HepG2 (cell line): ENCODE measurements around the gene BICRA. TPM values are rescaled to one million over a fixed set of nuclear protein-coding genes. Genes with fewer than 3 reads are reported as not detected.

ENCODE experiments used
- ARID5B ChIP-seq: IDR thresholded peaks from 2 replicates; pipeline ENCODE4 v1.4.0; 2020; ENCODE audit warnings: mild to moderate bottlenecking, missing genetic modification reagents
- CHD2 ChIP-seq: IDR thresholded peaks from 2 replicates; pipeline ENCODE4 v1.6.1; 2011; ENCODE audit warnings: low read depth, low read length, improper control_type of control experiment
- GATAD2A ChIP-seq: IDR thresholded peaks from 2 replicates; pipeline ENCODE4 v1.6.1; 2016
- HNF4A ChIP-seq: sonication (generic); formaldehyde crosslinking; IDR thresholded peaks from 2 replicates; pipeline ENCODE4 v1.4.0; 2020; ENCODE audit warnings: missing genetic modification reagents
- MED8 ChIP-seq: sonication (generic); formaldehyde crosslinking; IDR thresholded peaks from 2 replicates; pipeline ENCODE4 v1.8.1; 2023; ENCODE audit warnings: mild to moderate bottlenecking, missing genetic modification reagents; ENCODE audit not compliant: insufficient replicate concordance
- NCOA5 ChIP-seq: sonication (generic); formaldehyde crosslinking; IDR thresholded peaks from 2 replicates; pipeline ENCODE4 v1.4.0; 2020; ENCODE audit warnings: missing genetic modification reagents
- NONO ChIP-seq, 2 experiments: fragments of 450-650 bp in 1 of 2; sonication (generic) in 1 of 2; formaldehyde crosslinking in 1 of 2; IDR thresholded peaks in 1 of 2; conservative IDR thresholded peaks in 1 of 2; 2 replicates each; pipeline versions ENCODE4 v1.6.1 to v1.8.0; 2017 to 2022; ENCODE audit warnings: mild to moderate bottlenecking in 1 of 2, missing genetic modification reagents in 1 of 2, moderate library complexity in 1 of 2
- STAT6 ChIP-seq: sonication (generic); formaldehyde crosslinking; IDR thresholded peaks from 2 replicates; pipeline ENCODE4 v1.4.0; 2020; ENCODE audit warnings: missing genetic modification reagents, mild to moderate bottlenecking, borderline replicate concordance
- TBX3 ChIP-seq: fragments of 450-650 bp; IDR thresholded peaks from 2 replicates; pipeline ENCODE4 v1.6.1; 2017; ENCODE audit warnings: antibody characterized with exemption, mild to moderate bottlenecking, inconsistent platforms, borderline replicate concordance
- ZBTB38 ChIP-seq: sonication (generic); formaldehyde crosslinking; IDR thresholded peaks from 2 replicates; pipeline ENCODE4 v1.5.1; 2020; ENCODE audit warnings: mild to moderate bottlenecking, missing genetic modification reagents
- ZFP90 ChIP-seq: sonication (generic); formaldehyde crosslinking; IDR thresholded peaks from 2 replicates; pipeline ENCODE4 v1.8.0; 2022; ENCODE audit warnings: missing genetic modification reagents, mild to moderate bottlenecking, inconsistent platforms, borderline replicate concordance
- ZNF234 ChIP-seq: sonication (generic); formaldehyde crosslinking; conservative IDR thresholded peaks from 2 replicates; pipeline ENCODE4 v1.5.1; 2020; ENCODE audit warnings: mild to moderate bottlenecking, missing genetic modification reagents
- ZNF362 ChIP-seq: sonication (generic); formaldehyde crosslinking; IDR thresholded peaks from 2 replicates; pipeline ENCODE4 v1.4.0; 2020; ENCODE audit warnings: missing genetic modification reagents, mild to moderate bottlenecking, borderline replicate concordance
- polyA plus RNA-seq, 8 experiments: library from polyadenylated mRNA; depleted of rRNA in 3 of 8; stranded (reverse) in 7 of 8; unstranded in 1 of 8; fragments of >200 nt; fragmentation: Illumina TruSeq in 4 of 8; extraction: Trizol in 4 of 8; gene quantifications; 2 replicates each; pipeline versions ENCODE4 v1.2.1 to v1.2.3, GENCODE V29; 2011 to 2016; ENCODE audit warnings: low read depth in 4 of 8, missing spikeins in 1 of 8, mixed read lengths in 1 of 8; ENCODE audit not compliant: insufficient read depth in 1 of 8
- total RNA-seq, 5 experiments: library from RNA; depleted of rRNA; stranded (reverse); fragments of >200 nt; fragmentation: Illumina TruSeq; extraction: Trizol; gene quantifications; 2 replicates each; pipeline ENCODE4 v1.2.3, GENCODE V29; 2016; ENCODE audit warnings: low read depth in 1 of 5
- TF ChIP-seq, protein P1 (sequence below): IDR thresholded peaks from 2 replicates; pipeline ENCODE4 v1.6.1; 2016; ENCODE audit warnings: mild to moderate bottlenecking

BICRA gene
- total and polyA plus RNA-seq, 2 of the 13 experiments (the other 11 are each of a cell fraction or from before 2014, with no cell fraction given) = 0.55 to 0.71 TPM

- TF ChIP-seq, protein P1, sequence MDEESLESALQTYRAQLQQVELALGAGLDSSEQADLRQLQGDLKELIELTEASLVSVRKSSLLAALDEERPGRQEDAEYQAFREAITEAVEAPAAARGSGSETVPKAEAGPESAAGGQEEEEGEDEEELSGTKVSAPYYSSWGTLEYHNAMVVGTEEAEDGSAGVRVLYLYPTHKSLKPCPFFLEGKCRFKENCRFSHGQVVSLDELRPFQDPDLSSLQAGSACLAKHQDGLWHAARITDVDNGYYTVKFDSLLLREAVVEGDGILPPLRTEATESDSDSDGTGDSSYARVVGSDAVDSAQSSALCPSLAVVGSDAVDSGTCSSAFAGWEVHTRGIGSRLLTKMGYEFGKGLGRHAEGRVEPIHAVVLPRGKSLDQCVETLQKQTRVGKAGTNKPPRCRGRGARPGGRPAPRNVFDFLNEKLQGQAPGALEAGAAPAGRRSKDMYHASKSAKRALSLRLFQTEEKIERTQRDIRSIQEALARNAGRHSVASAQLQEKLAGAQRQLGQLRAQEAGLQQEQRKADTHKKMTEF (CRISPR knock-in tag) = peak; percentile 77
- peak; percentile 42; the same call in 1 of the 2 replicates for TF ChIP-seq GATAD2A (CRISPR knock-in tag)
- TF ChIP-seq MED8 (CRISPR knock-in tag) = peak; percentile 48
- no peak for TF ChIP-seq ZNF234
- no peak for TF ChIP-seq TBX3
- TF ChIP-seq ZFP90 = peak; percentile 66; the same call in 1 of the 2 replicates
- no peak for TF ChIP-seq NONO (IDR thresholded peaks at IDR 0.05)
- peak; percentile 76 for TF ChIP-seq NONO (CRISPR knock-in tag; conservative IDR thresholded peaks at IDR 0.05)
- peak; percentile 80; the same call in 1 of the 2 replicates for TF ChIP-seq STAT6 (CRISPR knock-in tag)
- 0 out of 2 replicates have a peak, but pooled peaks have one; percentile 16 for TF ChIP-seq HNF4A (CRISPR knock-in tag)
- TF ChIP-seq CHD2 = no peak
- TF ChIP-seq ZNF362 (CRISPR knock-in tag) = peak; percentile 87
- TF ChIP-seq NCOA5 = no peak
- TF ChIP-seq ZBTB38 (CRISPR knock-in tag) = peak; percentile 63; the same call in 1 of the 2 replicates
- TF ChIP-seq ARID5B (CRISPR knock-in tag) = 0 out of 2 replicates have a peak, but pooled peaks have one; percentile 29
These were observed 8.4 kb upstream of the BICRA start (continued) for GRCh38 chr19:47600246-47601179.
